GM23338 (cell line): ENCODE results near the gene PTPRB.

Experiments used
- EZH2 ChIP-seq: fragments of 200-600 bp; sonication (generic); IDR thresholded peaks from one replicate; pipeline ENCODE4 v1.8.0; 2017; ENCODE audit warnings: antibody characterized with exemption, mild to moderate bottlenecking, low read depth; ENCODE audit not compliant: unreplicated experiment
- EZH2phosphoT487 ChIP-seq: fragments of 200-600 bp; sonication (generic); IDR thresholded peaks from one replicate; pipeline ENCODE4 v1.8.1; 2018; ENCODE audit warnings: antibody characterized with exemption; ENCODE audit not compliant: unreplicated experiment
- POLR2AphosphoS5 ChIP-seq: IDR thresholded peaks from 2 replicates; pipeline ENCODE4 v1.6.1; 2016; ENCODE audit warnings: antibody characterized with exemption, low read depth
- TF ChIP-seq, protein P1 (sequence below), 2 experiments: fragments of 200-600 bp in 1 of 2; sonication (generic) in 1 of 2; conservative IDR thresholded peaks; 2 replicates each; pipeline versions ENCODE4 v1.5.1 to v1.6.1; 2016 to 2017; ENCODE audit warnings: antibody characterized with exemption in 2 of 2, low read depth in 2 of 2, mild to moderate bottlenecking in 2 of 2, moderate library complexity in 1 of 2

- TF ChIP-seq EZH2 (no peak), POLR2AphosphoS5 (no peak), EZH2phosphoT487 (no peak)
- TF ChIP-seq, protein P1, sequence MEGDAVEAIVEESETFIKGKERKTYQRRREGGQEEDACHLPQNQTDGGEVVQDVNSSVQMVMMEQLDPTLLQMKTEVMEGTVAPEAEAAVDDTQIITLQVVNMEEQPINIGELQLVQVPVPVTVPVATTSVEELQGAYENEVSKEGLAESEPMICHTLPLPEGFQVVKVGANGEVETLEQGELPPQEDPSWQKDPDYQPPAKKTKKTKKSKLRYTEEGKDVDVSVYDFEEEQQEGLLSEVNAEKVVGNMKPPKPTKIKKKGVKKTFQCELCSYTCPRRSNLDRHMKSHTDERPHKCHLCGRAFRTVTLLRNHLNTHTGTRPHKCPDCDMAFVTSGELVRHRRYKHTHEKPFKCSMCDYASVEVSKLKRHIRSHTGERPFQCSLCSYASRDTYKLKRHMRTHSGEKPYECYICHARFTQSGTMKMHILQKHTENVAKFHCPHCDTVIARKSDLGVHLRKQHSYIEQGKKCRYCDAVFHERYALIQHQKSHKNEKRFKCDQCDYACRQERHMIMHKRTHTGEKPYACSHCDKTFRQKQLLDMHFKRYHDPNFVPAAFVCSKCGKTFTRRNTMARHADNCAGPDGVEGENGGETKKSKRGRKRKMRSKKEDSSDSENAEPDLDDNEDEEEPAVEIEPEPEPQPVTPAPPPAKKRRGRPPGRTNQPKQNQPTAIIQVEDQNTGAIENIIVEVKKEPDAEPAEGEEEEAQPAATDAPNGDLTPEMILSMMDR (conservative IDR thresholded peaks at IDR 0.05; ENCODE audit: low read depth in 2 of 2) = no peak
Measured at GRCh38 chr12:70638639-70639360, 1.6 kb upstream of the PTPRB start.
